Small intestine (tissue), 7 donors: ENCODE data around the gene RAX2. TPM values are rescaled to one million over a fixed set of nuclear protein-coding genes. Genes with fewer than 3 reads are reported as not detected.

ENCODE experiments used
- DNase-seq, 2 donors: peaks; one replicate each; pipeline versions ENCODE4 v3.0.0 to v3.0.0-alpha.2; 2013
- FAIRE-seq: peaks from 2 replicates; lab custom pipeline; 2012; peaks lifted over from hg19 to GRCh38; lab: Jason Lieb, UNC
- H3K27ac ChIP-seq, 3 donors: one replicate each; pipeline ENCODE4 v1.5.1; 2013; ENCODE audit warnings: low read length in 2 of 3, mild to moderate bottlenecking in 2 of 3, control low read depth in 1 of 3, inconsistent platforms in 1 of 3, low read depth in 1 of 3, moderate library complexity in 1 of 3
- H3K27me3 ChIP-seq, 3 donors: one replicate each; pipeline ENCODE4 v1.6.1; 2013; ENCODE audit warnings: low read length in 3 of 3, inconsistent platforms in 1 of 3; ENCODE audit not compliant: control insufficient read depth in 3 of 3, insufficient read depth in 3 of 3
- H3K36me3 ChIP-seq, 3 donors: one replicate each; pipeline ENCODE4 v1.6.1; 2013; ENCODE audit warnings: low read length in 3 of 3, inconsistent platforms in 1 of 3, low read depth in 1 of 3, mild to moderate bottlenecking in 1 of 3, moderate library complexity in 1 of 3; ENCODE audit not compliant: control insufficient read depth in 3 of 3, insufficient read depth in 2 of 3
- H3K4me1 ChIP-seq, 3 donors: one replicate each; pipeline ENCODE4 v1.6.1; 2013; ENCODE audit warnings: low read length in 2 of 3, inconsistent platforms in 1 of 3, low read depth in 1 of 3, mild to moderate bottlenecking in 1 of 3, moderate library complexity in 1 of 3; ENCODE audit not compliant: control insufficient read depth in 3 of 3, insufficient read depth in 2 of 3
- H3K4me3 ChIP-seq, 3 donors: one replicate each; pipeline ENCODE4 v1.5.1; 2013; ENCODE audit warnings: low read length in 3 of 3, control low read depth in 1 of 3, inconsistent platforms in 1 of 3, low read depth in 1 of 3, mild to moderate bottlenecking in 1 of 3, moderate library complexity in 1 of 3
- H3K9me3 ChIP-seq, 2 donors: one replicate each; pipeline ENCODE4 v1.6.1; 2013; ENCODE audit warnings: low read depth in 1 of 2, low read length in 1 of 2; ENCODE audit not compliant: control insufficient read depth in 2 of 2, insufficient read depth in 1 of 2
- WGBS, 3 donors: extraction: QIAGEN DNeasy Blood & Tissue Kit; methylation state at CpG; one replicate each; pipeline ENCODE4 v1.1.7; 2013; 5-methylcytosine and 5-hydroxymethylcytosine counted together
- polyA plus RNA-seq, 4 donors: library from polyadenylated mRNA; stranded (reverse) in 3 of 4; unstranded in 1 of 4; fragments of 200-250 nt in 3 of 4; fragments of 120-200 nt in 1 of 4; gene quantifications; one replicate each; pipeline versions ENCODE4 v1.2.1 to v1.2.3, GENCODE V29; 2013
- donor health status: healthy with polysubstance abuse.
- donor health status: control.
- donor health status: control.
- donor health status: Bipolar disorder and iron deficiency.
- donor health status: healthy.

Gene RAX2
- polyA plus RNA-seq, 4 donors: not detected

GRCh38 chr19:3778104-3778867, 6.3 kb upstream of the RAX2 start:
- Histone ChIP-seq H3K4me1 (no peaks in the 10 kb centered on the region), H3K27me3 (no peaks in the 10 kb centered on the region), H3K9me3 (peaks cover 0 to 22% of the 10 kb centered on the region in 2 donors), H3K27ac (no peak overlapping the region), H3K36me3 (no peaks in the 10 kb centered on the region), H3K4me3 (no peak overlapping the region)
- no peak for DNase-seq
- 72 to 89% (median 85%) methylated on average over 28 to 37 of the region's 37 CpGs for WGBS, 3 donors
- FAIRE-seq: no peak

- DNase-seq (no peak), FAIRE-seq (no peak)
- no peak overlapping the region for H3K27ac ChIP-seq
- no peak overlapping the region for H3K4me3 ChIP-seq
- no peaks in the 10 kb centered on the region for H3K27me3 ChIP-seq
- no peaks in the 10 kb centered on the region for H3K36me3 ChIP-seq
- 81 to 100% (median 94%) methylated on average over 1 of the region's 1 CpG for WGBS, 3 donors
- peaks cover 0 to 10% of the 10 kb centered on the region in 2 donors for H3K9me3 ChIP-seq
- no peaks in the 10 kb centered on the region for H3K4me1 ChIP-seq
Observed at GRCh38 chr19:3776479-3777040, 4.5 kb upstream of the RAX2 start.

- no peaks in the 10 kb centered on the region for H3K4me1 ChIP-seq
- no peak overlapping the region for H3K4me3 ChIP-seq
- 83 to 91% (median 90%) methylated on average over 5 of the region's 5 CpGs for WGBS, 3 donors
- no peaks in the 10 kb centered on the region for H3K36me3 ChIP-seq
- FAIRE-seq (no peak), DNase-seq (no peak)
- no peak overlapping the region for H3K27ac ChIP-seq
- no peaks in the 10 kb centered on the region for H3K27me3 ChIP-seq
- H3K9me3 ChIP-seq: peaks cover 0 to 3% of the 10 kb centered on the region in 2 donors
Observed at GRCh38 chr19:3775831-3776230, 3.8 kb upstream of the RAX2 start.

- FAIRE-seq: no peak
- Histone ChIP-seq H3K36me3 (no peaks in the 10 kb centered on the region), H3K27ac (no peak overlapping the region), H3K9me3 (no peaks in the 10 kb centered on the region), H3K27me3 (no peaks in the 10 kb centered on the region), H3K4me1 (no peaks in the 10 kb centered on the region), H3K4me3 (no peak overlapping the region)
- WGBS, 3 donors: 72 to 79% (median 75%) methylated on average over 2 of the region's 2 CpGs
- no peak for DNase-seq
Observed at GRCh38 chr19:3775374-3775711, 3.3 kb upstream of the RAX2 start.

- DNase-seq (no peak), FAIRE-seq (no peak)
- H3K27me3 ChIP-seq: no peaks in the 10 kb centered on the region
- H3K4me1 ChIP-seq: no peaks in the 10 kb centered on the region
- H3K9me3 ChIP-seq: no peaks in the 10 kb centered on the region
- no peak overlapping the region for H3K4me3 ChIP-seq
- H3K36me3 ChIP-seq: peaks cover 0 to 2% (median 0%) of the 10 kb centered on the region in 3 donors
- no peak overlapping the region for H3K27ac ChIP-seq
- 65 to 72% (median 71%) methylated on average over 24 to 25 of the region's 25 CpGs for WGBS, 3 donors
Observed at GRCh38 chr19:3774621-3775373, 2.8 kb upstream of the RAX2 start.

- 76 to 85% (median 82%) methylated on average over 11 to 12 of the region's 12 CpGs for WGBS, 3 donors
- Histone ChIP-seq H3K9me3 (no peaks in the 10 kb centered on the region), H3K36me3 (peaks cover 0 to 5% (median 0%) of the 10 kb centered on the region in 3 donors), H3K27ac (no peak overlapping the region), H3K4me1 (no peaks in the 10 kb centered on the region), H3K27me3 (no peaks in the 10 kb centered on the region), H3K4me3 (no peak overlapping the region)
- DNase-seq: no peak
- no peak for FAIRE-seq
Observed at GRCh38 chr19:3773814-3774515, 1.9 kb upstream of the RAX2 start.

- 82 to 85% (median 82%) methylated on average over 25 to 35 of the region's 35 CpGs for WGBS, 3 donors
- Histone ChIP-seq H3K4me1 (peaks cover 0 to 13% (median 0%) of the 10 kb centered on the region in 3 donors), H3K27ac (no peak overlapping the region), H3K36me3 (peaks cover 0 to 33% (median 8%) of the 10 kb centered on the region in 3 donors), H3K27me3 (no peaks in the 10 kb centered on the region), H3K4me3 (no peak overlapping the region), H3K9me3 (no peaks in the 10 kb centered on the region)
- DNase-seq (no peak), FAIRE-seq (no peak)
Observed at GRCh38 chr19:3771000-3771905, 775 bp downstream of the RAX2 start.
